Bone marrow (tissue), 2 donors: ENCODE results near the gene SHD.
"Not testable (repeated sequence)": the region's sequence is repeated elsewhere in the genome, so short reads cannot be mapped to it uniquely, and the experiment has no call there.

Source experiments
- DNase-seq, 2 donors: peaks; one replicate each; lab custom pipeline; 2025; lab: John Stamatoyannopoulos, UW

SHD gene

GRCh38 chr19:4327252-4327876 lies 48.3 kb downstream of the SHD start:
- DNase-seq = no peak

- no peak for DNase-seq
Measured at GRCh38 chr19:4327877-4328242, 48.8 kb downstream of the SHD start.

GRCh38 chr19:4328243-4328990 lies 49.4 kb downstream of the SHD start:
- DNase-seq = peak; percentile 79 to 91

GRCh38 chr19:4328991-4329681 lies 50.1 kb downstream of the SHD start:
- not testable (repeated sequence) for DNase-seq

GRCh38 chr19:4329858-4330257 lies 50.8 kb downstream of the SHD start:
- DNase-seq = no peak

GRCh38 chr19:4334929-4335570 lies 56.0 kb downstream of the SHD start:
- DNase-seq = no peak

GRCh38 chr19:4337906-4338440 lies 58.9 kb downstream of the SHD start:
- DNase-seq = no peak

GRCh38 chr19:4338441-4339355 lies 59.6 kb downstream of the SHD start, which contains the start of gene STAP2:
Gene STAP2, minus strand, starts transcription at chr19:4338827. Its CDS starts 74 bp downstream, at chr19:4338753.
- peak in 1 of 2 donors; percentile 45 for DNase-seq
